ENCODE data around the gene RABGAP1L. TPM values are rescaled to one million over a fixed set of nuclear protein-coding genes. Genes with fewer than 3 reads are reported as not detected.
A peak's percentile ranks its signal among the peaks of the same experiment; 100 is the strongest.
"Not testable (repeated sequence)": the region's sequence is repeated elsewhere in the genome, so short reads cannot be mapped to it uniquely, and the experiment has no call there.

Gene RABGAP1L
- total RNA-seq, 1 experiment from 2014 or later, result 29.3 TPM

DNA sequence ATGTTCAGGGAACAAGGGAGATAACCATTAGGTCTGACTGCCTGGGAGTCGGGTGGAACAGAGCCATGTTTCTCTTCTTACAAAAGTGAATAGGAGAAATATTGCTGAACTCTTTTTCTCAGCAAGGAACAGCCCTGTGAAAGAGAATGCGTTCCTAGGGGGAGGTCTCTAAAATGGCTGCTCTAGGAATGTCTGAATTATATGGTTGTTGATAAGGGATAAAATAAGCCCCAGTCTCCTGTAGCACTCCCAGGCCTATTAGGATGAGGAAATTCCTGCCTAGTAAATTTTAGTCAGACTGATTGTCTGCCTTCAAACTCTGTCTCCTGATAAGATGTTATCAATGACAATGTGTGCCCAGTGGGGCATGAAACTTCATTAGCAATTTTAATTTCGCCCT lies 161.6 kb downstream of the RABGAP1L start:
- intact Hi-C loops (cut with micrococcal nuclease), result loop anchor here (2.0 kb wide), 1 partner anchor 22 kb away; no protein-coding TSS in a partner anchor
- H3K4me1 ChIP-seq (ENCODE audit: control insufficient read depth in 1 of 2, insufficient read depth in 2 of 2, low read length in 2 of 2); H3K9ac ChIP-seq (ENCODE audit: low read length); H3K79me2 ChIP-seq (ENCODE audit: insufficient read depth, low read length); H3K27ac ChIP-seq (ENCODE audit: low read depth, low read length); H4K20me1 ChIP-seq (ENCODE audit: insufficient read depth); DNase-seq (ENCODE audit: low read depth, low spot score); H3K4me3 ChIP-seq (replicated peaks in 1 of 2; ENCODE audit: low read depth in 1 of 2, low read length in 2 of 2); H3K9me2 ChIP-seq (ENCODE audit: insufficient read depth); H3K4me2 ChIP-seq (ENCODE audit: low read length); RAD21 ChIA-PET (ENCODE audit: low non-redundant PET in 1 of 2, low total read pairs in 2 of 2, uncharacterized antibody in 2 of 2, unreplicated experiment in 2 of 2); ATAC-seq; CTCF ChIA-PET; H2AFZ ChIP-seq (ENCODE audit: low read depth, low read length, poor library complexity, severe bottlenecking); BruUV-seq (replicated peaks); H3K9me3 ChIP-seq (ENCODE audit: control insufficient read depth in 1 of 2, insufficient read depth in 1 of 2, low read depth in 1 of 2, low read length in 2 of 2); H3K36me3 ChIP-seq (ENCODE audit: control insufficient read depth in 1 of 2, insufficient read depth in 2 of 2, low read length in 2 of 2); H3K27me3 ChIP-seq (ENCODE audit: insufficient read depth, low read length); POLR2A ChIA-PET: not testable (repeated sequence)
- peak; percentile 39; the same call in 1 of the 2 replicates for TF ChIP-seq CBX3 (IDR thresholded peaks at IDR 0.05; ENCODE audit: low read depth)

DNA sequence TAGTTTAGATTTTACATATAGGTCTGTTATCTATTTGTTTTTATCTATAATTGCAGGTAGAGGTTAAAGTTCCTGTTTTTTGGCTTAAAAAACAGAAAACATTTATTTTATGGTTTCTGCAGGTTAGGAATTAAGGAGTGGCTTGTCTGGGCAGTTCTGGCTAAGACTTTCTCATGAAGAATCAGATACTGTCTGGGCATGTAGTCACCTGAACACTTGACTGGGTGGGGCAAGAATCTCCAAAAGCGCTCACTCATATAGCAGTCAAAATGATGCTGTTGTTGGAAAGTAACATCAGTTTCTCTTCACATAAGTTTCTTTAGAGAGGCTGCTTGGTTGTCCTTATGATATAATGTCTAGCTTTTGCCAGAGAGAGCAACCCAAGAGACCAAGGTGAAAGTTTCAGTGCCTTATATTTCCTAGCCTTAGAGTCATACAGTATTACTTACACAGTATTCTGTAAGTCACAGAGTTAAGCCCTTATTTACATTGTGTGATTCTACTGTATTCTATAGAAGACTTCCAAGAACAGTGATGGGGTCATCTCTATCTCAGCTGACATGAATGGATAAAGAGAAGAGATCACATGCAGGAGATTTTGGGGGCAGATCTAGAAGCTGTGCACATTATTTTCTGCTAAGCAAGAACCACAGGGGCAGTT lies 163.0 kb downstream of the RABGAP1L start:
- Histone ChIP-seq H3K27ac (ENCODE audit: low read depth, low read length) (no peak overlapping the region), H3K79me2 (ENCODE audit: insufficient read depth, low read length) (no peaks in the 10 kb centered on the region), H3K36me3 (ENCODE audit: control insufficient read depth in 1 of 2, insufficient read depth in 2 of 2, low read length in 2 of 2) (no peaks in the 10 kb centered on the region), H3K27me3 (ENCODE audit: insufficient read depth, low read length) (no peaks in the 10 kb centered on the region), H3K9me3 (ENCODE audit: control insufficient read depth in 1 of 2, insufficient read depth in 1 of 2, low read depth in 1 of 2, low read length in 2 of 2) (peaks cover 0 to 15% of the 10 kb centered on the region in 2 experiments; a peak in 2 of 4 replicates), H3K9me2 (ENCODE audit: insufficient read depth) (no peaks in the 10 kb centered on the region), H3K4me1 (ENCODE audit: control insufficient read depth in 1 of 2, insufficient read depth in 2 of 2, low read length in 2 of 2) (no peaks in the 10 kb centered on the region), H3K4me3 (replicated peaks in 1 of 2; ENCODE audit: low read depth in 1 of 2, low read length in 2 of 2) (no peak overlapping the region), H4K20me1 (ENCODE audit: insufficient read depth) (no peaks in the 10 kb centered on the region), H3K9ac (ENCODE audit: low read length) (no peak overlapping the region), H2AFZ (ENCODE audit: low read depth, low read length, poor library complexity, severe bottlenecking) (no peak overlapping the region), H3K4me2 (ENCODE audit: low read length) (no peak overlapping the region)
- no peak for ATAC-seq
- DNase-seq (ENCODE audit: low read depth, low spot score), result no peak
- intact Hi-C loops (cut with micrococcal nuclease), result no loop called here
- no peak for TF ChIP-seq ZNF274 (IDR thresholded peaks at IDR 0.05; ENCODE audit: low read depth, low read length)
- ChIA-PET RAD21 (ENCODE audit: low non-redundant PET in 1 of 2, low total read pairs in 2 of 2, uncharacterized antibody in 2 of 2, unreplicated experiment in 2 of 2) (no interaction called here), CTCF (no interaction called here), POLR2A (no interaction called here)
- no TSS peak for BruUV-seq (replicated peaks)

DNA sequence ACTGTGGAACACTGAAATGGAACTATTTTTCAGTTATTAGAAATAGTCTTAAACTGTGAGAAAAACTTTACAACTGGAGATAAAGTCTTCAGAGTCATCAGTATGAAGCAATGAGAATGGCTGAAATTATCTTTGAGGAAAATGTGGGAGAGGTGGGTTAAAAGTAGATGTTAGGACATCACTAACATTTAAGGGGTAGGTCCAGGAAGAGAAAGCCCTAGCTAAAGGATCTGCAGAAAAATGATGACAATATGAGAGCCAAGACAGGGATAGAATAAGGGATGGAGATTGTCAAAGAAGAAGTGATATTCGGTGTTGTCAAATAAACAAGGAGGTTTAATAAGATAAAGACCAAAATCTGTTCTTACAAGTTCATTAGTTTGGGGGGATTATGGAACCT lies 165.2 kb downstream of the RABGAP1L start:
- ChIA-PET CTCF (no interaction called here), RAD21 (ENCODE audit: low non-redundant PET in 1 of 2, low total read pairs in 2 of 2, uncharacterized antibody in 2 of 2, unreplicated experiment in 2 of 2) (no interaction called here), POLR2A (no interaction called here)
- no peaks in the 10 kb centered on the region for H3K27me3 ChIP-seq (ENCODE audit: insufficient read depth, low read length)
- no peak overlapping the region for H2AFZ ChIP-seq (ENCODE audit: low read depth, low read length, poor library complexity, severe bottlenecking)
- H3K36me3 ChIP-seq (ENCODE audit: control insufficient read depth in 1 of 2, insufficient read depth in 2 of 2, low read length in 2 of 2), result no peaks in the 10 kb centered on the region
- no peaks in the 10 kb centered on the region for H3K79me2 ChIP-seq (ENCODE audit: insufficient read depth, low read length)
- intact Hi-C loops (cut with micrococcal nuclease), result no loop called here
- H4K20me1 ChIP-seq (ENCODE audit: insufficient read depth), result no peaks in the 10 kb centered on the region
- H3K9me3 ChIP-seq (ENCODE audit: control insufficient read depth in 1 of 2, insufficient read depth in 1 of 2, low read depth in 1 of 2, low read length in 2 of 2), result peaks cover 0 to 15% of the 10 kb centered on the region in 2 experiments; a peak in 2 of 4 replicates
- no peak overlapping the region for H3K4me2 ChIP-seq (ENCODE audit: low read length)
- no peak overlapping the region for H3K9ac ChIP-seq (ENCODE audit: low read length)
- DNase-seq (ENCODE audit: low read depth, low spot score) (no peak), ATAC-seq (no peak)
- no peaks in the 10 kb centered on the region for H3K9me2 ChIP-seq (ENCODE audit: insufficient read depth)
- H3K27ac ChIP-seq (ENCODE audit: low read depth, low read length), result no peak overlapping the region
- BruUV-seq (replicated peaks), result no TSS peak
- H3K4me1 ChIP-seq (ENCODE audit: control insufficient read depth in 1 of 2, insufficient read depth in 2 of 2, low read length in 2 of 2), result no peaks in the 10 kb centered on the region
- no peak overlapping the region for H3K4me3 ChIP-seq (replicated peaks in 1 of 2; ENCODE audit: low read depth in 1 of 2, low read length in 2 of 2)
- TF ChIP-seq SP1 (IDR thresholded peaks at IDR 0.05; ENCODE audit: low read depth) (no peak), POLR2A (IDR thresholded peaks at IDR 0.05; ENCODE audit: borderline replicate concordance, extremely low read depth, insufficient read depth, insufficient read length) (no peak), ELF1 (IDR thresholded peaks at IDR 0.05; ENCODE audit: borderline replicate concordance, low read depth) (no peak), EZH2phosphoT487 (IDR thresholded peaks at IDR 0.05; ENCODE audit: borderline replicate concordance) (no peak), POLR2AphosphoS5 (IDR thresholded peaks at IDR 0.05; ENCODE audit: low read depth, low read length) (no peak), TCF7L2 (IDR thresholded peaks at IDR 0.05; ENCODE audit: borderline replicate concordance, extremely low read depth, insufficient read depth, insufficient read length) (no peak), JUND (IDR thresholded peaks at IDR 0.05) (no peak), YY1 (IDR thresholded peaks at IDR 0.05; ENCODE audit: extremely low read depth, insufficient replicate concordance, low read depth, low read length) (no peak), RAD21 (IDR thresholded peaks at IDR 0.05; ENCODE audit: low read depth) (no peak), SRF (IDR thresholded peaks at IDR 0.05; ENCODE audit: low read depth) (no peak)
- TF ChIP-seq, protein P1, sequence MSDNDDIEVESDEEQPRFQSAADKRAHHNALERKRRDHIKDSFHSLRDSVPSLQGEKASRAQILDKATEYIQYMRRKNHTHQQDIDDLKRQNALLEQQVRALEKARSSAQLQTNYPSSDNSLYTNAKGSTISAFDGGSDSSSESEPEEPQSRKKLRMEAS (IDR thresholded peaks at IDR 0.05), result no peak
- TF ChIP-seq, protein P2, sequence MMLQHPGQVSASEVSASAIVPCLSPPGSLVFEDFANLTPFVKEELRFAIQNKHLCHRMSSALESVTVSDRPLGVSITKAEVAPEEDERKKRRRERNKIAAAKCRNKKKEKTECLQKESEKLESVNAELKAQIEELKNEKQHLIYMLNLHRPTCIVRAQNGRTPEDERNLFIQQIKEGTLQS (IDR thresholded peaks at IDR 0.05), result no peak

All from HCT116 (cell line).